Astrocyte of the cerebellum (primary cell): ENCODE results near the gene SYCP3.

Experiments
- DNase-seq: peaks from one replicate; pipeline ENCODE4 v3.0.0-alpha.2; 2011; ENCODE audit warnings: low read depth
- H3K4me3 ChIP-seq: 2 replicates; pipeline ENCODE4 v1.5.1; 2011; ENCODE audit warnings: mild to moderate bottlenecking, low read depth, low read length, moderate library complexity
- in situ Hi-C: cut with HindIII; loops from 2 replicates; pipeline ENCODE4 v1.10.0; 2017; ENCODE audit warnings: low sequenced_read_pairs
- TF ChIP-seq, protein P1 (sequence below): IDR thresholded peaks from 2 replicates; pipeline ENCODE4 v1.5.1; 2012; ENCODE audit warnings: low read length, low read depth, moderate library complexity, mild to moderate bottlenecking; ENCODE audit errors: missing control alignments

SYCP3 gene

GRCh38 chr12:101773650-101774162 is 34.4 kb upstream of the SYCP3 start:
- H3K4me3 ChIP-seq = no peak overlapping the region
- TF ChIP-seq, protein P1, sequence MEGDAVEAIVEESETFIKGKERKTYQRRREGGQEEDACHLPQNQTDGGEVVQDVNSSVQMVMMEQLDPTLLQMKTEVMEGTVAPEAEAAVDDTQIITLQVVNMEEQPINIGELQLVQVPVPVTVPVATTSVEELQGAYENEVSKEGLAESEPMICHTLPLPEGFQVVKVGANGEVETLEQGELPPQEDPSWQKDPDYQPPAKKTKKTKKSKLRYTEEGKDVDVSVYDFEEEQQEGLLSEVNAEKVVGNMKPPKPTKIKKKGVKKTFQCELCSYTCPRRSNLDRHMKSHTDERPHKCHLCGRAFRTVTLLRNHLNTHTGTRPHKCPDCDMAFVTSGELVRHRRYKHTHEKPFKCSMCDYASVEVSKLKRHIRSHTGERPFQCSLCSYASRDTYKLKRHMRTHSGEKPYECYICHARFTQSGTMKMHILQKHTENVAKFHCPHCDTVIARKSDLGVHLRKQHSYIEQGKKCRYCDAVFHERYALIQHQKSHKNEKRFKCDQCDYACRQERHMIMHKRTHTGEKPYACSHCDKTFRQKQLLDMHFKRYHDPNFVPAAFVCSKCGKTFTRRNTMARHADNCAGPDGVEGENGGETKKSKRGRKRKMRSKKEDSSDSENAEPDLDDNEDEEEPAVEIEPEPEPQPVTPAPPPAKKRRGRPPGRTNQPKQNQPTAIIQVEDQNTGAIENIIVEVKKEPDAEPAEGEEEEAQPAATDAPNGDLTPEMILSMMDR = peak; percentile 86
- in situ Hi-C loops = no loop called here
- peak; percentile 53 for DNase-seq

- no peak for DNase-seq
- in situ Hi-C loops = no loop called here
These were observed 32.9 kb upstream of the SYCP3 start for GRCh38 chr12:101772012-101772775.

DNA sequence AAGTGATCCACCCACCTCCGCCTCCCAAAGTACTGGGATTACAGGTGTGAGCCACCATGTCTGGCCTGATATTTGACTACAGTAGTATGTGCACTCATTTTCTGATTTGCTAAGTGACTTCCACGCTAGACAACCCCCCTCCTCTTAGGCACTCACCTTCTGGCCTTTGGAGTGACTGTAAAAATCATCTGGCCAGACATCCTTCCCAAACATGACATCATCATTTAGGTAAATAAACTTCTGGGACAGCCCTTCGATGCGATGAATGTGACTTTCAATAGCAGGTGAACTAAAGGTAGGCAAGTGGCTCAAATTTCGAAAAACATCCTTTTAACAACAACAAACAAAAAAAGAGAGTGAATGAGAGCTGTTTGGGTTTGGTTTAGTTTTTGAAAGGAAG is 30.6 kb upstream of the SYCP3 start:
- DNase-seq = no peak
- in situ Hi-C loops = no loop called here
- H3K4me3 ChIP-seq = no peak overlapping the region
- TF ChIP-seq, protein P1 = no peak

More at GRCh38 chr12:101772012-101772775, 32.9 kb upstream of the SYCP3 start:
- H3K4me3 ChIP-seq = no peak overlapping the region
- TF ChIP-seq, protein P1 = no peak

DNA sequence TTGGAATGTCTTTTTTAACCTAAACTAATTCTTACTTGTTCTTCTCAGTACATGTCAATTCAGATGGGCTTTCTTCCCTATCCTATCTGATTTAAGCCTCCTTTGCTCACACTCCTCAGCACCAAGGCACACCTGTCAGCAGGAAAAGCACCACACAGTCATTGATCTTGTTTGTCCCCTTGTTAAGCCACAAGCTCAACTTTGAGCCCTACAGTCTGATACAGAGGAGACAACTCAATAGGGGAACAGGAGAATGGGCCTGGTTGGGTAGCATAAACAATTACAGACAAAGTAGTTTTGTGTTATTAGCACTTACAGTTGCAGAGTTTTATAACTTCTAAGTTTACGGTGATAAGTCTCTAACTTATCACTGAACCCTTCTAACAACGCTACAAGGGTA is 29.5 kb upstream of the SYCP3 start:
- DNase-seq = no peak
- H3K4me3 ChIP-seq = no peak overlapping the region
- TF ChIP-seq, protein P1 = no peak
- in situ Hi-C loops = no loop called here

GRCh38 chr12:101767537-101767936 is 28.3 kb upstream of the SYCP3 start:
- in situ Hi-C loops = no loop called here
- no peak for DNase-seq
- TF ChIP-seq, protein P1 = no peak

DNA sequence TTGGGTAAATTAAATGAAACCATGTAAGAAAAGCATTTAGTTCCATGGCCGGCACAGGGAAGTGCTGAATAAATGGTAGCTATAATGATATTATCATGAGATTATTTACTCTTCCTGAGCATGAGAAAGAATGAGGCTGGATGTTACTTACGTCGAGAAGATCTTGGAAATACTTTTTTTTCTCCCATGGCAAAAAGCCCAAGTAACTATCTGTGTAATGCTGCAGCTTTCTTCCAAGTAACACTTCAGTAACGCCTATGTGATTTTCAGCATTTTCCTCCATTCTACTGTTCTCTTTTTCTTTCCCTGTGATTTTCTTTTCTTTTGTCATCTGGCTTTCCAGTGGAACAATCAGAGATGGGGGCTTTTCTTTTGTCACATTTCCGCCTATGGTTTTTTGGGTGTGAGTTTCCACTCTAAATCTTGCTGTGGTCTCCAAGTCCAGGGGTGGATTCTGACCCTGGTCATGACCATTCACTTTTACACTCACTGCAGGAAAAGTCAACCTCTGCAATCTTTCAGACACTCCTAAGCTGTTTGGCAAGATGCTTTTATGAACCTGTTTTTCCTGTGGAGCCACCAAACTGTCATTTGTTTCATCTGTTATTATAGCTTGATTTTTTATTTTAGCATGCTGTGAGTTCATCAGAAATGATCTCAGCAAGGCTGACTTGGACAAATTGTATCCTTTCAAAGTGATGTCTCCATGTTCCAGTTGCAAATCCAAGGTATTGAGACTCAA is 25.0 kb upstream of the SYCP3 start:
- TF ChIP-seq, protein P1 = no peak
- no peak for DNase-seq
- no peak overlapping the region for H3K4me3 ChIP-seq
- in situ Hi-C loops = no loop called here

More at GRCh38 chr12:101767537-101767936, 28.3 kb upstream of the SYCP3 start:
- no peak overlapping the region for H3K4me3 ChIP-seq
